NCI-H1092 treated with DMSO at 0.1 percent for 48 hours (cell line): ENCODE data around the gene SPDYE6.
"Not testable (repeated sequence)": the region's sequence is repeated elsewhere in the genome, so short reads cannot be mapped to it uniquely, and the experiment has no call there.

Source experiments
- DNase-seq: peaks from one replicate; lab custom pipeline; 2025; lab: John Stamatoyannopoulos, UW

SPDYE6 gene

GRCh38 chr7:102356344-102356743 is at the start of gene SPDYE6:
SPDYE6 (minus strand) TSS chr7:102356444; CDS start chr7:102356023, 421 bp downstream.
- not testable (repeated sequence) for DNase-seq

DNA sequence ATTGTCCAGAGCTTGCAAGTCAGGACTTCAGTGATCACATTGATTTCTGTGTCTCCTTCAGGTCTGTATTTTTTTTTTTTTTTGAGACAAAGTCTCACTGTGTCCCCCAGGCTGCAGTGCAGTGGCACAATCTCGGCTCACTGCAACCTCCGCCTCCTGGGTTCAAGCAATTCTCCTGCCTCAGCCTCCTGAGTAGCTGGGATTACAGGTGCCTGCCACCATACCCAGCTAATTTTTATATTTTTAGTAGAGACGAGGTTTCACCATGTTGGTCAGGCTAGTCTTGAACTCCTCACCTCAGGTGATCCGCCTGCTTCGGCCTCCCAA is 48.6 kb upstream of the SPDYE6 start:
- not testable (repeated sequence) for DNase-seq

DNA sequence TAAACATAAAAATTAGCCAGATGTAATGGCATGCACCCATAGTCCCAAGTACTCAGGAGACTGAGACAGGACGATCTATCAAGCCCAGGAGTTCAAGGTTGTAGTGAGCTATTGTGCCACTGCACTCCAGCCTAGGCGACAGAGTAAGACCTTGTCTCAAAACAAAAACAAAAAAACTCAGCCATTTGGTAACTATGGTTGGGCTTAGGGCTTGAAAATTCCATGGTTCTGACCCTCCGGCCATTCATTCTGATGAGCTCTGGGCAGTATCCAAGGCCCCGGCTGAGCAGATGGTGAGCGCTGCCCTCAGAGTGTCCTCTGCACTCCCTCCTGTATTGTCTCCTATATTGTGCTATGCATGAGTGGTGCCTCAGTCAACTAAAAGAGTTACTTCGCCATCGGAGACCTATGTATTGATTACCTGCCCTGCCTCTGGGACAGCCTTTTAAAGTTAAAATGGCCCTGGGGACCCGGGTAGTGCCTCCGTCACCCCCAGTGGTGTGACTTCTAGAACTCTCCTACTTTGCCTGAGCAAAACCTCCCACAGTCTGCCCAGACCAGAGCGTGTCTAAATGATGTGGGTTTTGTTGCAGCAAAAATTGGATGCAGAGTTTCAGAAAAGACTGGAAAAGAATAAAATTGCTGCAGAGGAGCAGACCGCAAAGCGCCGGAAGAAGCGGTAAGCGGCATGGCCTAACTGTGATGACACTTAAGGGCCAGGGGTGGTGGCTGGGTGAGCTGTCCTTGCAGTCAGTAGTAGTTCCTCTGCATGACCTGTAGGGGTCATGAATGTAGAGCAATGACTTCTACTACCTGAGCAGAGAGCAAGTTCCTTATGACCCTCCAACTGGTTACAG is 48.0 kb upstream of the SPDYE6 start:
- peak; percentile 48 for DNase-seq

GRCh38 chr7:102403563-102403962 is 47.3 kb upstream of the SPDYE6 start:
- no peak for DNase-seq

DNA sequence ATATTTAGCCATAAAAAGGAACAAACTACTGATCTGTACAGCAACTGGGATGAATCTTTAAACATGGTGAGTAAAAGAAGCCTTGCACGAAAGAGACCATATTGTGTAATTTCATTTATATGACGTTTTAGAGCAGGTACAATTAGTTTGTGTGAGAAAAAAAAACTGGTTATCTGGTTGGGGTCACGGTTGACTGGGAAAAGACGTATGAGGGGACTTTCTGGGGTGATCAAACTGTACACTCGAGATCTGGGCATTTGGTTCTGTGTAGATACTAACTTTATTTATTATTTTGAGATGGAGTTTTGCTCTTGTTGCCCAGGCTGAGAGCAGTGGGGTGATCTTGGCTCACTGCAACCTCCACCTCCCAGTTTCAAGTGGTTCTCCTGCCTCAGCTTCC is 44.1 kb upstream of the SPDYE6 start:
- no peak for DNase-seq

GRCh38 chr7:102398543-102398942 is 42.3 kb upstream of the SPDYE6 start:
- DNase-seq = no peak

- no peak for DNase-seq
Measured at GRCh38 chr7:102396710-102397019, 40.4 kb upstream of the SPDYE6 start.

GRCh38 chr7:102395873-102396709 is 39.8 kb upstream of the SPDYE6 start, which contains the start of gene PRKRIP1:
PRKRIP1 (plus strand) TSS chr7:102396363; CDS start chr7:102396412, 49 bp downstream.
- peak; percentile 94 for DNase-seq

- DNase-seq = no peak
Measured at GRCh38 chr7:102395592-102395872, 39.3 kb upstream of the SPDYE6 start.

DNA sequence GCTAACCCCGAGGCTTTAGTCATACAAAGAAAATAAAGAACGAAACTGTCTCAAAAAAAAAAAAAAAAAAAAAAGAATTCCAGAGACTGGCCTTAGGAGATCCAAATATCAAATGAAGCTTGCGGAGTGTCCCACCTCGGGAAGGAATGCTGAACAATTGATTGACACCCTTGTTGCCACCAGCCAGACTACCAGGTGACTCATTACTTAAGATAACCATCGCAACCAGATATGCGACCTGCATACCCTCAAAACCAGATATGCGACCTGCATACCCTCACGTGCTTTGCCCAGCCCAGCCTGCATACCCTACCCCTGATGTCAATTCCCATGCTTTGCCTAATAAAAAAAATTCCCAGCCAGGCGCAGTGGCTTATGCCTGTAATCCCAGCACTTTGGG is 37.2 kb upstream of the SPDYE6 start:
- no peak for DNase-seq

DNA sequence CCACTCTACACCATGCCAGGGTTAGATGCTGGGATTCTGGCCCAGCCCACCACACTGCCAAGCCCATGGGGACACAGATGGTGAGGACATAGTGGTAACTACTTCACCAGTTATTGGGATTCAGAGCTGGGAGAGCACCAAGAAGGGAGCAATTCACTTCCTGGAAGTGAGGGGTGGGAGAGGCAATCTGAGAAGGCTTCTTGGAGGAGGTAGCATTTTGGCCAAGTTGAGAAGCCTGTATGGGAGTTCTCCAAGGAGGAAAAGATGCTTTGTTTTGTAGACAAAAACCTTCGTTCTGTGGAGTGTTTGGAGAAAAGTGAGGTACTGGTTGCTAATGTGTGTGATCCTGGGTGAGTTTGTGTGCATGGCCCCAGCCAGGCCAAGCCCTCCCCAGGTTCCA is 36.1 kb upstream of the SPDYE6 start:
- no peak for DNase-seq

- DNase-seq = peak; percentile 70
Measured at GRCh38 chr7:102390697-102391484, 34.6 kb upstream of the SPDYE6 start.

DNA sequence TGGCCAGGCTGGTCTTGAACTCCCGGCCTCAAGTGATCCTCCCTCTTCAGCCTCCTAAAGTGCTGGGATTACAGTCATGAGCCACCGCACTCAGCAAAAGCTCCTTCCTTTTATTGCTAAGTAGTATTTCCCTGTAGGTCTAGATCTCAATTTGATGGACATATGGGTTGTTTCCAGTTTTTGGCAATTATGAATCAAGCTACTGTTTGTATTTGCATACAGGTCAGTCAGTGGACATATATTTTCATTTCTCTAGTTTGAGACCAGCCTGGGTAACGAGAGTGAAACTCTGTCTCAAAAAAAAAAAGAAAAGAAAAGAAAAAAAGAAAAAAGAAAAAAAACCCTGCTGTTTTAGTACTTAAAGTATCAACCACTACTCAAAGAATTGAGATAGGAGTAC is 33.6 kb upstream of the SPDYE6 start:
- no peak for DNase-seq

- DNase-seq = no peak
Measured at GRCh38 chr7:102387064-102387463, 30.8 kb upstream of the SPDYE6 start.

- DNase-seq = not testable (repeated sequence)
Measured at GRCh38 chr7:102381696-102382425, 25.6 kb upstream of the SPDYE6 start.

DNA sequence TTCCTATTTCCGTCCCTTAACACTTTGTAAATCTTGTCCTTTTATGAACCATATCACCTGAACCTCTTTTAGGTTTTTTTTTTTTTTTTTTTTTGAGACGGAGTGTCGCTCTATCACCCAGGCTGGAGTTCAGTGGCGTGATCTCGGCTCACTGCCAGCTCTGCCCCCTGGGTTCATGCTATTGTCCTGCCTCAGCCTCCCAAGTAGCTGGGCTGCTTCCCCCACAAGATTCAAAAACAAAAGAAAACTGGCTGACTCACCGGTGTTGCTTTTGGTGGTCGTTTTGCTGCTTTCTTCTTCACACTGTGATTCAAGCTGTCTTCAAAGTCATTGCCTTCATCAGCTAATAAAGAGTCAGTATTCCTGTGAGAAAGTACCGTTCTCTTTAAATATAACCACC is 24.6 kb upstream of the SPDYE6 start:
- not testable (repeated sequence) for DNase-seq

DNA sequence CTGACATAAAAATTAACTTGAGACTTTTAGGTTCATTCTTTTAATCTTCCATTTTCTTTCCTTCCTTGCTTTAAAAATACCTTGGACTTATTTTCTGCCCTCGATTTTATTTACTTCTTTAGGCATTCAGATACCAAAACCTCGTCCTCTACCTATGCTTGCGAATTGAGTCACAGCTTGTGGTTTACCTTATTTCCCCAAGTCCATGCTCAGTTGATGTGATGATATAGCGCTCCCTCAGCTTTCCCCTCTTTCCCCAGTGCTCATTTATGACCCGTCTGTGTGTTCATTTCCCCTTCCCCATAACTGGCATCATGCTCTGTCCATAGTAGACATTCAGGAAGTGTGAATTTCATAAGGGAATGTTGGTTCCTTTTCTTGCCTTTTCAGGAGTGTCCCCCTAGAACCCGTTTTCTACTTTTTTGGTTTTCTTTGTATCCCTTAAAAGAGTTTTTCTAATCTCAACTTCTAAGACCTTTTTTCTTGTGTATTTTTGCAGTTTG is 20.8 kb upstream of the SPDYE6 start:
- DNase-seq = no peak

DNA sequence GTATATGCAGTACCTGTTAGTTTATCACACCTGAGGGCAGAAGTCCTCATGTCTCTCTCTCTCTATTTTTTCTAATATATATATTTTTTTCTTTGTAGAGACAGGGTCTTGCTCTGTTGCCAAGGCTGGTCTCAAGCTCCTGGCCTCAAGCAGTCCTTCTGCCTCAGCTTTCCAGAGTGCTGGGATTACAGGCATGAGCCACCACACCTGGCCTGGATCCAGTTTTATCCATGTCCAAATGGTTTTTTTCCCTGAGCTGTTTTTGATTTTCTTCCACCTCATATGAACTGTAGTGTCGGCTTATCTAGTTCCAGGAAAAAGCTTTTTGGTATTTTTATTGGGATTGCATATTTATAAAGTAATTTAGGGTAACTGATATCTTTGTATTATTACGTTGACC is 16.6 kb upstream of the SPDYE6 start:
- not testable (repeated sequence) for DNase-seq

- not testable (repeated sequence) for DNase-seq
Measured at GRCh38 chr7:102370038-102370437, 13.8 kb upstream of the SPDYE6 start.

- not testable (repeated sequence) for DNase-seq
Measured at GRCh38 chr7:102365390-102365789, 9.1 kb upstream of the SPDYE6 start.

GRCh38 chr7:102364394-102364886 is 8.2 kb upstream of the SPDYE6 start:
- DNase-seq = not testable (repeated sequence)
